Mesenteric fat pad (tissue), 1 donor: ENCODE measurements around the gene ARID3A. TPM values are rescaled to one million over a fixed set of nuclear protein-coding genes. Genes with fewer than 3 reads are reported as not detected.

Experiments used
- DNase-seq: peaks from one replicate; pipeline ENCODE4 v3.0.0-alpha.2; 2020; ENCODE audit warnings: low spot score
- total RNA-seq: library from RNA; stranded (reverse); fragmentation: NEBNext Ultra II Directional; extraction: Animal tissue kit (Norgen Biotek cat#: 25700); gene quantifications from one replicate; pipeline ENCODE4 v1.2.1, GENCODE V29; 2021
- donor health status: DM: yes; HTN: yes; CAD: no.

Gene ARID3A
- total RNA-seq, 1 donor from 2014 or later, result 19.5 TPM

DNA sequence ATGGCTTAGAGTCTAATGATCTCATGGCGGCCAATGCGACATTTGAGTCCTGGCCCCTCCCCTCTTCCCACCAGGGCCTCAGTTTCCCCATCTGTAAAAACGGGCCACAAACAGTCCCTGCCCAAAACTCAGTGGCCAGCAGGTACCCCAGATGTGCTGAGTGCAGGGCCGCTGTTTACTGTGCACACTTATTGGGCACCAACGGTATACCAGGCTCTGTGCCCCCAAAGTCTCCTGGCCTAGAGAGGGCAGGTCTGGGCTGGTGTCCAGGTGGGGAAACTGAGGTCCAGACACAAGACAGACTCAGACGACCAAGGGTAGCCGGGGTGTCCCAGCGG is 34.7 kb downstream of the ARID3A start:
- DNase-seq, result no peak

DNA sequence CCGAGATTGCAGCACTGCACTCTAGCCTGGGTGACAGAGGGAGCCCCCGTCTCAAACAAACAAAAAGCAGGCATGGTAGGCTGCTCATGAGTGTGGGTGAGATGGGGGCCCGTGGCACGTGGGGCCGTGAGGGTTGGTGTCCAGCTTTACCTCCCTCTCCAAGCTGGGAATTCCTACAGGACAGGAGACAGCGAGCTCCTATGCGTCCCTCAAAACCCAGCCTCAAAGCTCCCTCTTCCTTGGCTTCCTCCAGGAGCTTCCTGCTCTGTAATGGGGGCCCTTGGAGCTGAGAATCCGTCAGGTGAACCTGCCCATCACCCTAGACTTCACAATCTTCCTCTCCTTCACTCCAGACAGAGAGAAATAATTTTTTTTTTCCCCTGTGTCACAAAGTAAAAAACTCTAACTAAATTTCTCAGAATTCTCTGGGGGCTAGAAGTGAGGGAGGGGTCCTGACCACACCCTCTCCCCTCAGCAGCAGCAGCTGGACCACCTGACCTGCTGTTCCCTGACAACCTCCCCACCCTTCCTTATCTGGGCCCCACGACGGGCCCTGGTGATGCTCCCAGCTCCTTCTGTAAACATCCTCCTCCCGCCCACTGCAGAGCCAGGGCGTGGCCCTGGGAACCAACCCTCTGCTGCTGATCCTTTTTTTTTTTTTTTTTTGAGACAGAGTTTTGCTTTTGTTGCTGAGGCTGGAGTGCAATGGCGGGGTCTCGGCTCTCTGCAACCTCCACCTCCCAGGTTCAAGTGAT is 36.2 kb downstream of the ARID3A start:
- no peak for DNase-seq

DNA sequence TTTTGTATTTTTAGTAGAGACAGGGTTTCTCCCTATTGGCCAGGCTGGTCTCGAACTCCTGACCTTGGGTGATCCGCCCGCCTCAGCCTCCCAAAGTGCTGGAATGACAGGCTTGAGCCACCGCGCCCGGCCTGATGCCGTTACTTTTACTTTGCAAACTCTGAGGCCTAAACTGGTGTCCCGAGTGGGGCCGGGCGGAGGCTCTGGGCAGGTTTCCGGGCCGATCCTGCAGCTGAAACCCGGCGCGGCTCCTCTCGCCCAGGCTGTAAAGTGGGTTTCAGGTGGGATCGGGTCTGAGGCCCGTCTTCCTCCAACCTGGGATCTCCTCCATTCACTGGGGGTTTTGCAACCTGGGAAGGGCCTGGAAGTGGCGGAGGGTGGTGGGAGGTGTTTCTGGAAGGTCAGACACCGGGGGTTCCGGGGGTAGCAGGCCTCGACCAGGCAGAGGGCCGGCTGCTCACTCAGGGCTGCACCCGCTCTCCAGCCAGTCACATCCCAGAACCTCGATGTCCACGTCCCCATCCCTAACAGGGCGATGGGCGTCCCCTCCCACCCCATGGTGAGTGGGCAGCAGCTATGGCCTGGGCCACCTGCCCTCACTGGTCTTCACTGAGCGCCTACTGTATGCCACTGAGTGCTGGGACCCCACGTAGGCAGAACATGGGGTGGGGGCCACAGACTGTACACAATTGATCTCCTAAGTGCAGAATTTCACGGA is 37.0 kb downstream of the ARID3A start:
- no peak for DNase-seq

- DNase-seq, result no peak
These were observed 37.7 kb downstream of the ARID3A start for GRCh38 chr19:963486-963951.

- DNase-seq, result no peak
These were observed 38.3 kb downstream of the ARID3A start for GRCh38 chr19:964116-964520.

- no peak for DNase-seq
These were observed 39.2 kb downstream of the ARID3A start for GRCh38 chr19:964761-965694.

DNA sequence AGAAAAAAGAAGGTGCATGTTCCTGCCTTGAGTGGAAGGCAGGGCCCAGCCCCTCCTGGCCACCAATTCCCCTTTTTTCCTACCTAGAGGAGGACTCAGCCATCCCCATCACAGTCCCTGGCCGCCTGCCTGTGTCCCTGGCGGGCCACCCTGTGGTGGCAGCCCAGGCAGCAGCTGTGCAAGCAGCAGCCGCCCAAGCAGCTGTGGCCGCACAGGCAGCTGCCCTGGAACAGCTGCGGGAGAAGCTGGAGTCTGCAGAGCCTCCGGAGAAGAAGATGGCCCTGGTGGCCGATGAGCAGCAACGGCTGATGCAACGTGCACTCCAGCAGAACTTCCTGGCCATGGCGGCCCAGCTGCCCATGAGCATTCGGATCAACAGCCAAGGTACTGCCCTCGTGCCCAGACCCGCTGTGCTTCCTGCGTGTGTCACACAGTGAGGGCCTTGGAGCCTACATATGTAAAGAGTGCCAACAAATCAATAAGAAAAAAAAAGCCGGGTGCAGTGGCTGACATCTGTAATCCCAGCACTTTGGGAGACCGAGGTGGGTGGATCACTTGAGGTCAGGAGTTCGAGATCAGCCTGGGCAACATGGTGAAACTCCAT is 40.8 kb downstream of the ARID3A start:
- no peak for DNase-seq

GRCh38 chr19:970695-971094 is 44.9 kb downstream of the ARID3A start:
- DNase-seq, result no peak

DNA sequence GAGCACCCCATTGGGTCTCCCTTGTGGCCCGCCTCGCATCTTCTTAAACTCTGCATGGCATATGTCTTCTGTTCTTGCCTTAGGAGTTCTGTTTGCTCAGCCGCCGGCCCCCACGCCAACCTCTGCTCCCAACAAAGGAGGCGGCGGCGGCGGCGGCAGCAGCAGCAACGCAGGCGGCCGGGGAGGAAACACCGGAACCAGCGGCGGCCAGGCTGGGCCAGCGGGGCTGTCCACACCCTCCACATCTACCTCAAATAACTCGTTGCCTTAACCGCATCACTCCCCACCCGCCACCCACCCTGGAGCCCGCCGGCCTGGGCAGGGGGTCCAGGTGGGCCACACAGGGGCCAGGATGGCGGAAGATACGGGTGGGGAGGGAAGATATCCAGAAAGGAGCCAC is 46.0 kb downstream of the ARID3A start:
- DNase-seq, result no peak

- no peak for DNase-seq
These were observed 46.4 kb downstream of the ARID3A start for GRCh38 chr19:972281-972680.

- no peak for DNase-seq
These were observed 48.1 kb downstream of the ARID3A start for GRCh38 chr19:973726-974563.

GRCh38 chr19:974564-975257 is 48.9 kb downstream of the ARID3A start:
- DNase-seq, result no peak

DNA sequence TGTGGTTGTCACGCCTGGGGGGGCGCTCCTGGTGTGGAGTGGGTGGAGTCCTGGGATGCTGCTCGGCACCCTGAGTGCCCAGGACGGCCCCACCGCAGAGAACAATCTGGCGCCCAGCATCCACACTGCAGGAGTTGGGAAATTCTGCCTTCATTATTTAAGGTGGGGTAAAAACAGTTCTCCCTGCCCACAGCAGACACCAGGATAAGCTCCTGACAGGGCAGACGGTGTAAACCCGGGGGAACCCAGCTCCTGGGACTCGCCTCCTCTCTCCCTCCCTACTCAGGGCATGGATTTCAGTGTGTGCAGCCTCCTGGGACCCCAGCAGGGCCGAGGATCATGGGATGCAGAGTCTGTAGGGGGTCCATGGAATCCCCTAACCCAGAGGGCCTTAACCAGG is 50.6 kb downstream of the ARID3A start:
- DNase-seq, result no peak

- no peak for DNase-seq
These were observed 51.2 kb downstream of the ARID3A start for GRCh38 chr19:977058-977464.

DNA sequence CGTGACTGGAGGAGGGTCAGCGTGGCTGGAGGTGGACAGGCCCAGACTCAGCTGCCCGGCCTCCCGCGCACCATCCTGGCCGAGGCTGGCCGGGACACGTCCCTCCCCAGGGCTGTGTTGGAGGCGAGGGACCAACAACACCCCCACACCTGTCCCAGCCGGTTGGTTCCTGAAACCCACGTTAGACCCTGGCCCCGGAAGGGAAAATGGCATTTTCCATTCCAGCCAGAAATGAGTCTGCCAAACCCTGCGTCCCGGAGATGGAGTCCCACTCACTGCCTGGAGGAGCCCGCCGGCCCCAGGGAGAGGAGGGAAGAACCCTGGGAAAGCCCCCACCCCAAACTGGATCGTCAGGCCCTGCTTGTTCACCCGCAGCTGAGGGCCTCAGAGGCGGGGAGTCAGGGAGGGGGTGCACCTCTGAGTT is 53.5 kb downstream of the ARID3A start:
- no peak for DNase-seq

GRCh38 chr19:980133-980998 is 54.5 kb downstream of the ARID3A start:
- DNase-seq, result no peak

- DNase-seq, result no peak
These were observed 56.8 kb downstream of the ARID3A start for GRCh38 chr19:982567-983170.
